ENCODE results near the gene ZNF239.
"Not testable (repeated sequence)": the region's sequence is repeated elsewhere in the genome, so short reads cannot be mapped to it uniquely, and the experiment has no call there.

The ZNF239 gene

GRCh38 chr10:43574001-43574892, at the start of gene ZNF239:
Gene ZNF239, minus strand, starts transcription at chr10:43574616. Its CDS starts 16,537 bp downstream, at chr10:43558079.
- DNase-seq (ENCODE audit: low read depth in 2 of 3, low spot score in 2 of 3), result peak; percentile 55 to 74 (median 72)

DNA sequence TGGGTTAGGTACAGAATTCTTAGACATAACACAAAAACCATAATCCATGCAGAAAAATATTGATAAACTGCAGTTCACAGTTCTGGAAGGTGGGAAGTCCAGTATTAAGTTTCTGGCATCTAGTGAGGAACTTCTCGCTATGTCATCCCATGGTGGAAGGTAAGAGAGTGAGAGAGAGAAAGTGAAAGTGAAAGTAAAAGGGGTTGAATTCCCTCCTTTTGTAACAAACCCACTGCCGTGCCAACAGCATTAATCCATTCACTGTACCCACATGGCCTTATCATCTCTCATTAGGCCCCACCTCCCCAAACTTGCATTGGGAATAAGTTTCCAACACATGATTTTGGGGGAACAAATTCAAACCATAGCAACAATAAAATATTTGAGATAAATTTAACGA, 48.9 kb upstream of the ZNF239 start:
- DNase-seq (ENCODE audit: low read depth in 2 of 3, low spot score in 2 of 3), result no peak

GRCh38 chr10:43622038-43622437, 47.6 kb upstream of the ZNF239 start:
- no peak for DNase-seq (ENCODE audit: low read depth in 2 of 3, low spot score in 2 of 3)

GRCh38 chr10:43619368-43619767, 45.0 kb upstream of the ZNF239 start:
- DNase-seq (ENCODE audit: low read depth in 2 of 3, low spot score in 2 of 3), result no peak

GRCh38 chr10:43616697-43617370, 42.4 kb upstream of the ZNF239 start:
- no peak for DNase-seq (ENCODE audit: low read depth in 2 of 3, low spot score in 2 of 3)

DNA sequence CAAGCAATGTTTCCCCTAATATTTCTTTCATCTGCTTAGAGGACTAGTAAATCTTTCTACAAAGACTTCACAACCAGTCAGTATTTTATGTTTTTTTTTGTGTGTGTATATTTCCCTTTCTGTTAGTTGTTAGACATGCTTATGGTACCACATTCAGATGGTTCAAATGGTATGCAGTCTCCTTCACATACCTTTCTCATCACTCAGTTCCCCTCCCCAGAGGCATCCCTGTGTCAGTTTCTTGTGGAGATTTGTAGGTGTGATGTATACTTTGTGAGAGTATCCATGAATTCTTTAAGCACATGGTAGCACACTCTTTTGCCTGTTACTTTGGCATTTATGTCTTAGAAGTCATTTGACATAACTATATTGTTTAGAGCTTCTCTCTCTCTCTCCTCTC, 36.2 kb upstream of the ZNF239 start:
- DNase-seq (ENCODE audit: low read depth in 2 of 3, low spot score in 2 of 3), result no peak

DNA sequence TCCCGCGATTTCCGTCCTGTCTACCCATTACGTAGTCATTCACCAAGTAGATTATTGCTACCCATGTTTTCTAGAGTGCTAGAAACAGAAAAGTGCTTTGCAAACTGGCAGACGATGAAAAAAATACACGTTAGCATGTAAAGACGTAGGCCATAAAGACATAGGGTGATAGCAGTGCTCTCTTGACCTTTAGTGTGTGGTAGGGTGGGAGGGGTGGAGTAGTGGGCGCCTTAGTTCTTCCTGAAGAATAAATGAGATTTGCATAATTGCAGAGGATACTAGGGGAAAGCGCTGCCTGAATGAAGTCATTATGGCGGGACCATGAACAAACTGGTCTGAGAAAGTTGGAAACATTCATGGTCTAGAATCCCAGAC, 32.8 kb upstream of the ZNF239 start:
- DNase-seq (ENCODE audit: low read depth in 2 of 3, low spot score in 2 of 3), result no peak

GRCh38 chr10:43606323-43607198, 32.1 kb upstream of the ZNF239 start, which contains the start of gene ZNF485:
Gene ZNF485, plus strand, starts transcription at chr10:43606438. Its CDS starts 613 bp downstream, at chr10:43607051.
- peak; percentile 37 to 44 (median 40) for DNase-seq (ENCODE audit: low read depth in 2 of 3, low spot score in 2 of 3)

- DNase-seq (ENCODE audit: low read depth in 2 of 3, low spot score in 2 of 3), result no peak
Observed at GRCh38 chr10:43605850-43606322, 31.5 kb upstream of the ZNF239 start.

GRCh38 chr10:43601576-43601975, 27.2 kb upstream of the ZNF239 start:
- DNase-seq (ENCODE audit: low read depth in 2 of 3, low spot score in 2 of 3), result not testable (repeated sequence)

- DNase-seq (ENCODE audit: low read depth in 2 of 3, low spot score in 2 of 3), result no peak
Observed at GRCh38 chr10:43599333-43599732, 24.9 kb upstream of the ZNF239 start.

DNA sequence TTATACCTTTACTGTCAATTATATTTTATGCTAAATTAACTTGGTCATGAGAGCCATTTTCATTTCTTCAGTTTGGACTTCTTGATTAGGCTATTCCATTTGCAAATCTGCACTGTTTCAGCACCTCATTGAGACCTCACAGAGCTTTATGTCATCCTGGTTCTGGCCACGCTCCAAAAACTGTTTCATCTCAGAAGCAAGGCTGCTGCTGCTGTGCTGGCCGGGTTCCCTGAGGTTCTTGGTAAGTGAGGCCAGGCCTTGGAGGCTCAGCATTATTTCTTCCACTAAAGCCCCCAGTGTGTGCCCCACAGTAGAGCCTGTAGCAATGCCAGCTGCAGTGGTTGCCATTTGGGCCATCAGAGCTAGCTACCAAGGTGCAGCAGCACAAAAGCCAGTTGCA, 24.0 kb upstream of the ZNF239 start:
- DNase-seq (ENCODE audit: low read depth in 2 of 3, low spot score in 2 of 3), result no peak

DNA sequence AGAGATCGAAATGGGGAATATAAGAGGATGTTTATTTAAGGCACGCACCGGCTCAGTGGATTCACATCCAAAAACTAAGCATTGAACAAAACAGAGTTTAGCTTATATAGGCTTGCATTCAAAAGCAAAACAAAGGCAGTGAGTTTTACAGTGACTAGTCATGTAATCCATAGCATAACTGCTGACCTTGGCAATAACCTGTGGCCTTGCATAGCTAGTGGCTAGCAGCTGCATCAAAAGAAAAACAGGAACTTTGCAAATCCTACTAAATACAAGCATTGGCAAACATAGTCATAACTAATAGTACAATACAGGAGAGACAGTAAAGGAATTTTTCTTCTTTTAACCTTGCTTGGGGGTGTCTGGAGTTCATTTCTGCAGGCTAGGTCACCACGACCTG, 22.1 kb upstream of the ZNF239 start:
- DNase-seq (ENCODE audit: low read depth in 2 of 3, low spot score in 2 of 3), result no peak

- peak in 2 of 3 experiments; percentile 6 to 16 for DNase-seq (ENCODE audit: low read depth in 2 of 3, low spot score in 2 of 3)
Observed at GRCh38 chr10:43595739-43596298, 21.4 kb upstream of the ZNF239 start.

DNA sequence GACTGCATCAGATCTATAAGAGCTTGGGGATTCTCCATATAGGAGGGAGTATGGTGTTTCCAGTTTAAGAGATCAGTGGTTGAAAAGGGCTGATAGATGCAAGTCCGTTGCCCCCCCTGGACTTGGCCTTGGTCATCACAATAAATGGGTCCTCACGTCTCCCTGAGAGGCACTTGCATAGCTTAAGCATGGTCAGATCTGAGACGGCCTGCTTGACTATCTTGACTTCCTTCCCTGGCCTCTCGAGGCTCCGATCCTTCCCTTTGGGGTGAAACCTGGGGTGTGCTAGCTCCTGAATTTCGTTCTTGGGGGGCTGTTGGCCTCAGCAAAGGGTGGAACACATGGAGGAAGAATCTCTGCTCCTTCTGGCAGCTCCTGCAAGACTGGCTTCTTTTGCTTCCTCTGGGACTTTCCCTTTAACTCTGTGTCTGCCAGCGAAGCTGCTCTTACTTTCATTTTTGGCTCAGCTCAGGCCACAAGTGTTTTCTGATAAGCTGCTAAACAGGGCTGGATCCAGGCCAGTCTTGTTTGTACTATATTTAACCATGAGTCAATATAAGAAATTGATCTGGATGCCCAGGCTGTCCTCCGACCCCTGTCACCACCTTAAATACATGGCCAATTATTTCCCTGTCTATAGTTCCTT, 20.7 kb upstream of the ZNF239 start:
- DNase-seq (ENCODE audit: low read depth in 2 of 3, low spot score in 2 of 3), result peak in 1 of 3 experiments; percentile 7

GRCh38 chr10:43591303-43591904, 17.0 kb upstream of the ZNF239 start:
- DNase-seq (ENCODE audit: low read depth in 2 of 3, low spot score in 2 of 3), result no peak

GRCh38 chr10:43586730-43587115, 12.3 kb upstream of the ZNF239 start:
- DNase-seq (ENCODE audit: low read depth in 2 of 3, low spot score in 2 of 3), result not testable (repeated sequence)

DNA sequence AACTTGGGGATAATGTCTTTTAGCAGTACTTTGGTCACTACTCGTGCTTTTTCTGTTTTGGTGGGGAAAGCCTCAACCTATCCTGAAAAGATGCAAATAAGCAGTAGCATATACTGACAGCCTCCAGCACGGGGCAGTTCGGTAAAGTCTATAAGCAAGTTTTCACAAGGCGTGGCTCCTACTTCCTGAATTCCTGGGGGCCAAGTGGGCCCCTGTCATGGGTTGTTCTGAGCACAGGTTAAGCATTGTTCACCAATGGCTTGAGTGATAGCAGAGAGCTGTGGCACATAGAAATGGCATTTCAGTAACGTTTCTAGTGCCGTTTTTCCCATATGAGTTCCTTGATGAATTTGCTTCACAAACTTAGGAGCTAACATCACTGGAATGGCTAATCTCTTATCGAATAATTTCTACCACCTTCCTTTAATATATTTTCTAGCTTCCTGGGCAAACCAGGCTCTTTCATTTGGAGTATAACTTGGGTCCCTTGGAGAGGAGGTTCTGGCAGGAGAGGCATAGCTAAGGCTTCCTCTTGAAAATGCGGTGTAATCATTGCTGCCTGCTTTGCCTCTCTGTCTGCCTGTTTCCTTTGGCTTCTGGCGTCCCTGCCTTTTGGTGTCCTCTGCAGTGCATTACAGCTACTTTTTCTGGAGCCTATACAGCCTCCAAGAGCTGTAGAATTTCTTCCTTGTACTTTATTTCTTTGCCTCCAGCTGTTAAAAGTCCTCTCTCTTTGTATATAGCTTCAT, 11.7 kb upstream of the ZNF239 start:
- no peak for DNase-seq (ENCODE audit: low read depth in 2 of 3, low spot score in 2 of 3)

GRCh38 chr10:43585046-43585445, 10.6 kb upstream of the ZNF239 start:
- no peak for DNase-seq (ENCODE audit: low read depth in 2 of 3, low spot score in 2 of 3)

All from activated CD8-positive, alpha-beta memory T cell treated with anti-CD3 and anti-CD28 coated beads for 48 hours (primary cell).